Left colon (tissue), 2 donors: ENCODE results near the gene KRT13. TPM values are rescaled to one million over a fixed set of nuclear protein-coding genes. Genes with fewer than 3 reads are reported as not detected.

Source experiments
- ATAC-seq: fragments of 200-7000 bp; cut with Tn5 transposase; one replicate; pipeline ENCODE4 v1.9.1; 2020; ENCODE audit warnings: mild to moderate bottlenecking, moderate library complexity
- DNase-seq, 2 donors: peaks; one replicate each; pipeline ENCODE4 v3.0.0-alpha.2; 2020
- intact Hi-C, 2 donors: fragments of 100-400 bp; cut with DNase I in 1 of 2; cut with micrococcal nuclease in 1 of 2; formaldehyde crosslinking; loops; one replicate each; pipeline versions ENCODE4 v1.11.2 to v1.14.0; 2022; cut with DNase I, micrococcal nuclease
- total RNA-seq, 2 donors: library from RNA; stranded (reverse); fragmentation: NEBNext Ultra II Directional; extraction: Animal tissue kit (Norgen Biotek cat#: 25700); gene quantifications; one replicate each; pipeline ENCODE4 v1.2.1, GENCODE V29; 2021
- donor health status: DM: no; HTN: no; CAD: no.
- donor health status: DM: yes; HTN: yes; CAD: no.

Gene KRT13
- total RNA-seq, 2 donors from 2014 or later = 0.82 TPM; not detected in 1

DNA sequence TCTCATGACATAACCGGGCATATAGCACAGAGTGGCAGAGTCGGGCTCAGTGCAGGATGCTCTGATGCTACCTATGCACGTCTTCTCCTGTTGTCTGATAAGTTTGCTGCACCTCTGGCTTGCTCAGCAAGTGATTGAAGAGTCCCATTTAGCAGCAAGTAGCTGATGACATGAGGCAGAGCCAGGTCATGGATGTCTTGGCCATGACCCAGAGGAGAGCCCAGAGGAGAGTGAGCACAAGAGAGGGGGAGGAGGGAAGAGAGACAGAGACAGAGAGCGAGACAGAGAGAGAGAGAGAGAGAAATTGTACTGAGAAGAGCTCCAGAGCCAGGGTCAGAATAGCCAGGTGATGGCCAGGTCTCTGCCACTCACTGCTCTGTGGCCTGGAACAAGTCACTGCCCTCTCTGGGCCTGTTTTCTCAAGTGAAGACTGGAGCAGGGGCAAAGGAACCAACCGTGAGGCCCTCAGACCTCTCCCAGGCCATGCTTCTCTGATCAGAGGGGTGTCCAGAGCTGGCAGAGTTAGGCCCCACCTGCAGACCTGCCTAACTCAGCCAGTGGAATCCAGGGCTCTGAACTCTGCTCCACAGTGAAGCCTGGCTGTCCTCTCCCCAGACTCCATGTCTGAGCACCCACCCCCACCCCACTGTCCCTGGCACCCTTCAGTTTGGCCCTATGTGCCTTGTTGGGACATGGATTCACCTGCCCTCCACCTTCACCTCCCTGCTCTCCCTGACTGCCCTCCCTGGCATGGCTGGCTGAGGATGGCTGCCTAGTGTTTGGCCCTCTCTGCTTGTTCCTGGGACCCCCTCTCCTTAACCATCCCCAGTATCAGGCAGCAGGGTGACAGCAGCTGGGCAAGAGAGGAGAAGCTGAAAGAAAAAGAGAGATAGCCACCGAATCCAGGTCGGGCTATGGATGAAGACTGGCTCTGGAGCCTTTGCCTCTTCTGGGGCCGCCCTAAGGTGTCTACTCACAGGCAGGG lies 20.2 kb downstream of the KRT13 start:
- DNase-seq (no peak), ATAC-seq (no peak)
- intact Hi-C loops = no loop called here

DNA sequence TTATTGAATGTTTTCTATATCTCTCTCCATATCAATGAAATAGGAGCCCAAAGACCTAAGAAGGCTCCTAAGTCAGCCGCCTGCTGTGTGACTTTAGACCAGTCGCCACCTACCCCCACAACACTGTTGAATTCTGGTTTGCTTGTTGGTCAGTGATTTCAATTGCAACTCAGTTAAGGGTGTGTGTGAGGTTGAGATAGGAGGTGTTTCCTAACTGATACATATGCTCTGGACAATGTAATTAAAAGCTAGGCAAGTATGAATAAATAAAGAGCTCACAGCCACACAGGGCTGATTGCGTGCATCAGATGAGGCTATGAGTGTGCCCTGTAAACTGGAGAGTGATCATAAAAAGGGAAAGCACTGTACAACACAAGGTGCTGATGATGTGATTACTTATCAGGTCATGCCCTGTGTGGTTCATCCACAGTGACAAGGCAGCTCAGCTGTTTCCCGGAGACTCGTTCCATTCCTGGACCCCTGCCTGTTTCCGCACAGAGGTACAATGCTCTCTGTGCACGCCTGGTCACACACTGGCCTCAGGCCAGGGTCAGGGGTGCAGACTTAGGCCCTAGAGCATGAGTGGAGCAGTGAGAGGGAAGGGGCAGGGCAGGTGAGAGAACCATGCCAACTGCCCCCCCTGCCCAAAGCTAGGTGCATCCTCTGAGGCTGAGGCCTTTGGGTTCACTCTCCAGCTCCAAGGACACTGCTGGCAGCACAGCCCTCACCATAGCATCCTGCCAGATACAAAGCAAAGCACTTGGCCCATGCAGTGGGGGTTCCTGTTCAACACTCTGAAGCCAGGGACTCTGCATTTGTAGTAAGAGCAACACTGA lies 21.2 kb downstream of the KRT13 start:
- DNase-seq (no peak), ATAC-seq (peak; percentile 27)
- intact Hi-C loops = no loop called here

DNA sequence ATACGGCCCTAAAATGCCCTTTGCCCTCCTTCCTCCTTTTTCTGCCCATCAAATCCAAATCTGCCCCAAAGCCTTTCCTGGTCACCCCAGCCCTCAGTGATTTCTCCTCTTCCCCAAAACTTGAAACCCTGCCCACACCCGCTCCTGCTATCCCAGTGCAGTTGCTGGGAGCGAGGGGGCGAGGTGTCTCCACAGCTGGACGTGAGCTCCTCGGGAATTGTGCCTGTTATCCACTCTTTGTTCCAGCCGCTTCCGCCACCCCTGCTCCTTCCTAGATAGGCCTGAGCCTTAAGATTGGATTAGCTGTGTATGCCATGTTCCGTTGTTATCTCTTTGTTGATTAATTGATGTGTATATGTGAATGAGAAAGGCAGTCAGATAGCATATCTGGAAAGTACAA lies 21.9 kb downstream of the KRT13 start:
- no peak for DNase-seq
- intact Hi-C loops = no loop called here

DNA sequence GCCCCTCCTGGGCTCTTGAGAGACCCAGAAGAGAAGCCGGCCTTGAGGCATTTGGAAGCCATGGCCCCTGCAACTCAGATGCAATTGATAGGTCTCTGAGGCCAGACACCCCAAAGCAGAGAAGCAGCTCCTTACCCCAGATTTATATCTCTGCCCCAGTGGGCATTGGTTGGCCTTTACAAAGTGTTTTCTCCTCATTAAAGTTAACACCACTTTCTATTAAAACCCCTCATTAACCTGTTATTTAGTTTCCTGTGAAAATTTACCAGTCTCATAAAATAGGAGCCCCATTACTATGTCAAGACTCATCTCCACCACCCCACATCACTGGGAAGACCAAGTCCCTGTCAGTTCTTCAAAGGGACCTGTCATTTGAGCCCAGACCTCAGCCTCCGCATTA lies 24.4 kb downstream of the KRT13 start, which contains the start of gene KRT35:
Gene KRT35, minus strand, starts transcription at position 116 of the 400 bp plus-strand sequence. Its CDS starts 54 bp downstream, at position 62.
- intact Hi-C loops = no loop called here
- no peak for ATAC-seq
- no peak for DNase-seq

More for the DNA sequence above, 21.9 kb downstream of the KRT13 start:
- no peak for ATAC-seq

DNA sequence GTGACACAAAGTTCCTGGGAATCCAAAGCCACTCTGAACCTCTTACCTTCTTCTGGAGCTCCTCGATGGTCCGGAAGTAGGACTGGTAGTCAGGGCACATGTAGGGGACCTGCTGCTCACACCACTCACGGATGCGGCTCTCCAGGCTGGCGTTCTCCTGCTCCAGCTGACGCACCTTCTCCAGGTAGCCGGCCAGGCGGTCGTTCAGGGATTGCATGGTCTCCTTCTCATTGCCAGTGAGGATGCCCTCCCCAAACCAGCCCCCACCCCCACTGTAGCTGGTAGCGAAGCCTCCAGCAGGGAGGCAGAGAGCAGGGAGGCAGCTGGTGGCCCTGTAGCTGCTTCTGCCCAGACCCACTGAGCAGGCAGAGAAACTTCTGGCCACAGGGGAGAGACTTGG lies 24.8 kb downstream of the KRT13 start:
- ATAC-seq (no peak), DNase-seq (no peak)
- intact Hi-C loops = no loop called here

DNA sequence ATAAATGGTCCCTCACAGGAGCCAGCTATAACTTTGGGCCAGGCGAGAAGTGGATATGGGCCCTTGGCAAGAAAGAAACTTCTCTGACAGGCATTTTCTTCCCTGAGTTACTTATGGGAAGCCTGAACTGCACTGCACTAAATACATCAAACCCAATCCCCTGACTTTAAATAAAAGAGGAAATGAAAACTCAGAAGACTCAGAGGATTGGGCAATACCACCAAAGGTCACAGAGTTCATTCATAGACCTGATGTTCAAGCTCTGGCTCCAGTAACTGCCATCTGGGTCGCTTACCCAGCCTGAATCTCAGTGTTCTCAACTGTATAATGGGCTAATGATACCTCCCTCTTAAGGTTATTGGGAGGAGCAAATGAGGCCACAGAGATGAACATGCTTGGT lies 25.3 kb downstream of the KRT13 start:
- intact Hi-C loops = no loop called here
- ATAC-seq = no peak

DNA sequence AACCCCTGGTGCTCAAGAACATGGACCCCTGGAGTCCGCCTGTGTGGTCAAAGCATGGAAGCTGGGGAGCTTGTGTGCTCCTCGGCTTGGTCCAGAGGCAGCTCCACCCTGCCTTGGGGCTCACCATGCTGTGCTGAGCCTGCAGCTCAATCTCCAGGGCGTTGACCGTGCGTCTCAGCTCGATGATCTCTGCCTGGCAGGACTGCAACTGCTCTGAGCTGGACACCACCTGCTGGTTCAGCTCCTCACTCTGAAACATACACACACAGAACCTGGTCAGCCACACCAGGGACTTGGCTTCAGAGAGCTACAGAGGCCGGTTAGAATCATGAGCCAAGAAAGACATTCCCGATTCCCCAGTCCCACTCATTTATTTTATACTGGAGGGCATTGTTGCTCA lies 27.2 kb downstream of the KRT13 start:
- ATAC-seq = no peak
- intact Hi-C loops = no loop called here
- DNase-seq = no peak

More for the DNA sequence above, 25.3 kb downstream of the KRT13 start:
- DNase-seq = no peak

DNA sequence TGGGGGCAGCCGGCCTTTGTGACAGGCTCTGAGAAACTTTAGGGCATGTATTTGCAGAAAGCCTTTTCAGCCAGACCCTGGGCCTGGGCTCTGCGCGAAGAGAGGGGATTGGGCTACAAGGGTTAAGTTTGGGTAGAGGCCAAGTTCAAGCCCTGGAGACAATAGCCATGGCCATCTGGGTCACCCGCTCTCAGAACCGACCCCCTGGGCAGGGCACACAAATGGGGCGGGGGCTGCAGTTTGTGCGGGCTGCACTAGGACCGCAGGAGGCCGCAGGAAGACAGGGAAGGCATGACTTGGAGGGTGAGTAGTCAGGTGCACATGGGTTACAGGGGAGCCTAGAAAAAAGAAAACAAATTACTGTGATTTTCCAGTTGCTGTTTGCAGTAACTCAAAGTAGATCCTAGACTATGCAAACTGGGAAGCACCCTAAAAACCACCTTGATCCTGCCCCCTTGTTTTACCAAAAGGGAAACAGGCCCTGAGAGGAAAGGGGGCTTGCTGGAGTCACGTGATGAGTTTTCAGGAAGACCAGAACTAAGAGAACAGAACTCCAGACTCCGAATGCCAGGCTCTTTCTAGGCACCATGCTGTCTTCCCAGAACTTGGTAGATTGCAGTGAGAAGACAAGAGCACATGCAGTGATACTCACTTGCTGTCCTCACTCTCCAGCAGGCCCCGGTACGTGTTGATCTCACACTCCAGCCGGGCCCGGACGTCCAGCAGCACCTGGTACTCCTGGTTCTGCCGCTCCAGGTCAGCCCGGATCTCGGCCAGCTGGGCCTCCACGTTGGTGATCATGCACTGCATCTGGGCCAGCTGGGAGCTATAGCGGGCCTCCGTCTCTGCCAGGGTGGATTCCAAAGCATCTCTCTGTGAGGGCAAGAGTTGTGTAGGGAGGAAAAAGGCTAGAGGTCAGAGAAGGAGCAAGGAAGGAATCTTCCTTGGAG lies 28.3 kb downstream of the KRT13 start:
- no peak for ATAC-seq
- intact Hi-C loops = no loop called here

DNA sequence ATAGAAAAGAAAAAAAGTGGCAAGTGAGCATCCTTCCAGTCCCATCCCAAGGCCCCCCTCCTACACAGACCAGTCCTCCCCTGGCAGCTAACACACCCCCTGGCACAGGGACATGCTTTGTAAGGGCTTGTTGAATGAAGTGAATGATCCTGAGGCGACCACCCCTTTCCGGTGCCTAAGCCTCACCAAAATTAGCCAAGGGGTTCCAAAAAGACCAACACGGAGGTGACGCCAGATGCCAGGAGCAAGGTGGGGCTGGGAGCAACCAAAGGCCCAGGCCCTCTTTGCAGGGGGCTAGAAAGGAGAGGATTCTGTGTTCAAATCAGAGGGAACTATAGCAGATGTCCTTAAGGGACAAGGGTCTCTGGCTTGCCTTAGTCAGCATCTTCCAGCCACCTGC lies 30.0 kb downstream of the KRT13 start:
- intact Hi-C loops = no loop called here
- ATAC-seq = no peak

More for the DNA sequence above, 28.3 kb downstream of the KRT13 start:
- no peak for DNase-seq

DNA sequence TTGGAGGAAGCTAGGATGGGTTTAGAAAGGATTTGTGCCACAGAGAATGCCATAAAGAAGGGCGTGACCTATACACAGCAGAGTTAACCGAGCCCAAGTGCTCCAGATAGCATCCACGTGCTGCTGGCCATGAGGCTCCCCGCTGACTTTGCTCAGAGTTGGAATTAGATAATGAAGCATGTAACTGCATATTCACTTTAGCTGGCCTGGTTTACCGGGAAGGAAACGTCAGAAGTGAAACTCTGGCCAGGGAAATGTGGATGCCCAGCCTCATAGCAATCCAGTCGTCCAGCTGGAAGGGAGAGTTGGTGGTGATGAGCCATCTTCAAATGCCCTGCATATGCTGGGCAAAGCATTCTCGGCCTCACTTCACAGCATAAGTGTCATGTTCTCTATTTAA lies 30.5 kb downstream of the KRT13 start:
- intact Hi-C loops = no loop called here

More for the DNA sequence above, 30.0 kb downstream of the KRT13 start:
- no peak for DNase-seq

DNA sequence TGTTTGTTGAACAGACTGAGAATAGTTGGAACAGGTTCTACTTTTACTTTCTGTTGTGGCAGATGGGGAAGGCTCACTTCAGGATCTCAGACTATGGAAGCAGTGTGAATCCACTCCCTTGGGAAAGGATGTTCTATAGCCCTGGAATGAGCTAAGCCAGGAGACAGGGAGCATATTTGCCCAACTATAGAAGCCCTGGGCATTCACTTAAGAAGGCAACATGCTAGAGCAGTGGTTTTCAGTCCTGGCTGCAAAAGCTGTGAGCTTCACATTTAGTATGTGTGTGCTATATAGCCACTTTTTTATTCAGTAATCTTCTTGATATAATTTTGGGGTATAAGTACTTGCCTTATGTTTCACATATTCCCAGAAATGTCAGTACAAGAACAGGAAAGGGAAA lies 37.1 kb downstream of the KRT13 start:
- DNase-seq (no peak), ATAC-seq (no peak)
- intact Hi-C loops = no loop called here

More for the DNA sequence above, 30.5 kb downstream of the KRT13 start:
- ATAC-seq = no peak
- DNase-seq = no peak

DNA sequence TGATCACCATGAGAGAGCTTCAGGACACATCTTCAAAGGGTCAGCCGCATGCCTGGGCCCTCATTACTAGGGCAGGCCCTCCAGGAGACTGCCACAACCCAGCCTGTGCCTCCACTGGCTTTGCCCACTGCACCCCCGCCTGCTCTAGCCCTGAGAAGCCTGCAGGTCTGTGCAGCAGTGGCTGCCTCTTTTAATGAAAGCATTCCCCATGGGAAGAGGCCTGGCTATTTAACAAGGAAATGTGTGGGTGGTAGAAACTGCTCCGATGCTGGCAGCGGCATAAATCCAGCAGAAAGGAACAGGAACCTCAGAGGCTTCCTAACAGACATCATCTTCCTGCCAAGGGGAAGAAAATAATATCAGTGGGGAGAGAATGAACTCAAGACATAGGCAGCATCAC lies 37.9 kb downstream of the KRT13 start:
- intact Hi-C loops = no loop called here
- ATAC-seq (no peak), DNase-seq (no peak)

DNA sequence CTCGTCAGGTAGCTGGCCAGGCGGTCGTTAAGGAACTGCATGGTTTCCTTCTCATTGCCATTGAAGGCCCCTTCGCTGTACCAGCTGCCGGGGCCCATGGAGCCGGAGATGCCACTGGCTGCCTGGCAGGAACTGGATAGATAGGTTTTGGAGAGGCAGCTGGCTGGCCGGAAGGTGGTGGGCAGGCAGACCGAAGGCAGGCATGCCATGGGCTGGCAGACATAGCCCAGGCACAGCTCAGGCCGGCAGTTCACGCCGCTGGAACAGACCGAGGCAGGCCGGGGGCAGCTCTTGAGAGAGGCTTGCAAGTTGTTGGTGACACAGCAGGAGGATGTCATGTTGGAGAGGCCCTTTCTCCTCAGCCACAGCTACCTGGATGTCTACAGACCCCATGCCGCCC lies 38.4 kb downstream of the KRT13 start, which contains the start of gene KRT32:
Gene KRT32, minus strand, starts transcription at position 399 of the 400 bp plus-strand sequence. Its CDS starts 61 bp downstream, at position 338.
- ATAC-seq (no peak), DNase-seq (no peak)
- intact Hi-C loops = no loop called here

DNA sequence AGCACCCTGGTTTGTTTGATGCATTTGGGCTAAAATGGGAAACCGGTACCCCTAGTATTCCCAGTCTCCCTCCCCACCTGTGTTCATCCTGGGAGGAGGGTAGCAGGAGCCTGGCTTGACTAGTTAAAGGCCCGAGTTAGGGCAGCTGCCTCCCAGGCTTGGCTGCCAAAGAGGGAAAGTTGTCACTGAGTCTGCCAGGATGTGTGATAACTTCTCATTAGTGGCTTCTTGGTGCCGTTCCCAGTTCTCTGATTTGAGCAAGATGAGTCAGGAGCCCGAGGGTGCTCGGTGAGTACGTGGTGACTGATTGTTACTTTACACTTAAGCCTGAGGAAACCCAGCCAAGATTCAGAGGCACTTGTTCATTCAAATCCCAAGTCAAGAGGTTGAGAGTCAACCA lies 40.7 kb downstream of the KRT13 start:
- ATAC-seq (no peak), DNase-seq (no peak)
- intact Hi-C loops = no loop called here

DNA sequence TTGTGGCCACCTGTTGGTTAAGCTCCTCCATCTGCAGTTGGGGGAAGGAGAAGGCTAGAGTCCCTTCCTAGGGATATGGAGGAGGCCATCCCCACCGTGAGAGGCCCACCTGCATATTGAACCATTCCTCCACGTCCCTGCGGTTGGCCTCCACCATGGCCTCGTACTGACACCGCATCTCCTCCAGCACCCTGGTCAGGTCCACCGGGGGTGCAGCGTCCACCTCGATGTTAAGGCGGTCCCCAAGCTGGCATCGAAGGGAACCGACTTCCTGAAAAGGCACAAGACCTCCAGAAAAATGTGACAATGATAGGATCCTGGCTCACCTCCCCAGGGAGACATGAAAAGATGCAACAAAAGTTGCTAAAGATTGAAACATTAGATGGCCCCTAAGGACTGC lies 41.2 kb downstream of the KRT13 start:
- no peak for ATAC-seq
- intact Hi-C loops = no loop called here
- no peak for DNase-seq

DNA sequence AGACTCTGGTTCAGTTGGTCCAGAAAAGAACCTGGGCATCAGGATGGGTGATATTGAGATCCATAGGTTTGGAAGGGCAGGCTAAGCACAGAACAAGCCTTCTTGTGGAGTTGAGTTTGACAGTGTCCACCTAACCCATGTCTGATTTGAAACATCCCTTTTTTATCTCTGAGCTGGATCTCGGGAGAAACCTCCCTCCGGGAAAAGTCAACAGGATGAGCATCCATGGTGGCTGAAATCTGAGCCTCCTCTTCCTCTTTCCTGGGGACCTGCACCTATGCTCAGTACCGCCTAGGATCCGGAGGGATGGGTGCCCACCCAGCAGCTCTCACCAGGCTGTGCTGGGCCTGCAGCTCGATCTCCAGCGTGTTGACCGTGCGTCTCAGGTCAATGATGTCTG lies 41.7 kb downstream of the KRT13 start:
- no peak for ATAC-seq
- intact Hi-C loops = no loop called here
- DNase-seq = no peak

DNA sequence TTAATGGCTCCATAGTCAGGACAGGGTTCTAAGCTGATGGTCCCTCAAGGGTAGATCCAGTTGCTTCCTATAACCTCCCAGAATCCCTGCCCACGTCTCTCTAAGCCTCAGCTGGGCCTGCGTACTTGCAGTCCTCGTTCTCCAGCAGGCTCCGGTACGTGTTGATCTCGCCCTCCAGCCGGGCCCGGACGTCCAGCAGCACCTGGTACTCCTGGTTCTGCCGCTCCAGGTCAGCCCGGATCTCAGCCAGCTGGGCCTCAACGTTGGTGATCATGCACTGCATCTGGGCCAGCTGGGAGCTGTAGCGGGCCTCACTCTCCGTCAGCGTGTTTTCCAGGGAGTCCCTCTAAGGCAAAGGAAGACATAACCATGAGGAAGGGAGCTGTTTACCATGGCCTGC lies 42.7 kb downstream of the KRT13 start:
- no peak for DNase-seq
- intact Hi-C loops = no loop called here
- no peak for ATAC-seq

DNA sequence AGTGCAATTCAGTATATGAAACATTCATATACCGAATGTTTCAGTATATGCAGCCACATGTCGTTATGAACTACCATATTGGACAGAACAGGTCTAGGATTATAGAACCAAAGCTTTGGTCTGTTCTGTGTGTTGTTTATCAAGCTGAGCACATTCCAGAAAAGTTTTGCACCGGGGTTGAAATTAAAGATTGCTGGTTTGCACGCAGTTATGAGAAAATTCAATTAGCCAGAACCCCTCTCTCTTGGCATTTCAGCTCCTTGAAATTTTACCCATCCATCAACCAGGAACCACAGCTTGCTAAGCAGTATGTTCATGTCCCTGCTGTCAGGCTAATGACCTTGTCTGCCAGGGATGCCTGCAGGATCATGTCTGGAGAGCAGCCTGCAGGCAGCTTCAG lies 47.7 kb downstream of the KRT13 start:
- DNase-seq = no peak
- intact Hi-C loops = no loop called here
- no peak for ATAC-seq

DNA sequence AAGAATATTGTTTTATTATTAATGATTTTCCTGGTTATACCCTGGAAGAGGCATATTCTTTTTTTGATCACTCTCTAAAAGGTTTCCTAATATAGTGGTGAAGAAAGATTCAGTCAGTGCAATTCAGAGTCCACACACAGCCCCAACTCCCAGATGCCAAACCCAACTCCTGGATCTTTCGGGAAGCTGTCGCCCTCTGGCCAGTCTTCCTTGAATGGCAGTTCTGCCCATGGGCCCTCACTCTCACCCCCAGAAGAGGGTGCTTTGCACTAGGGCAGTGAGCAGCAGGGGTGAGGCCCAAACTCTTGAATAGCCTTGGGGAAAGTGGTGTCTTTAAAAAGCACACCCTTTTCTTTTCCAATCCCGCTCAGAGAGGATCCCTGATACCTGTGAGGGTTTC lies 49.2 kb downstream of the KRT13 start:
- no peak for DNase-seq
- no peak for ATAC-seq
- intact Hi-C loops = no loop called here
